ENCODE measurements around the gene ZNF394. TPM values are rescaled to one million over a fixed set of nuclear protein-coding genes. Genes with fewer than 3 reads are reported as not detected.
A peak's percentile ranks its signal among the peaks of the same experiment; 100 is the strongest.

ZNF394 gene
- total and polyA plus RNA-seq, 12 donors: 10.8 to 23.6 (median 16.0) TPM

DNA sequence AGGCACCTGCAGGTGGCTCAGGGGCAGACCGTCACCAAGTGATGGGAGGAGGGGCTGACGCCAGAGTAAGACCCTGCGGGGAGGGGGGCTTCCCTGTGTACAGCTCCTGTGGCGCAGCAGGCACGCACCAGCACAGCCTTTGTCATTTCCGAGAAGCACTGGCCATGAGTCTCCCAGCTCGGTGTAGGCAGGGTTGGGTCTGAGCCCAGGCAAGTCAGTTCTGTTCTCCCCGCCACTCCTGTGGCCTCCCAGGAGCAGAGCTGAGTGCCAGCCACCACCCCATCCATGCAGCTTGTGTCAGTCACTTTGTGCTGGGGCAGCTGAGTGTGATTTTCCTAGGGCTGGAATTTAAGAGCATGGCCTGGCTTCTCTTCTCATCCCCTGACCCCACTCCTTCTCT is 48.1 kb downstream of the ZNF394 start:
- WGBS, 2 donors: 79 to 84% methylated on average over 8 of the region's 8 CpGs
- ATAC-seq: peak in 7 of 8 donors; percentile 25 to 82 (median 73)
- Histone ChIP-seq H3K4me3 (no peak overlapping the region), H3K27me3 (no peaks in the 10 kb centered on the region), H3K36me3 (peaks cover 0 to 100% (median 33%) of the 10 kb centered on the region in 9 donors), H3K9me3 (no peaks in the 10 kb centered on the region), H3K4me1 (peaks cover 0 to 28% (median 8%) of the 10 kb centered on the region in 9 donors), H3K27ac (peak overlapping the region in 6 of 10 donors; percentile 9 to 62 (median 48))
- intact Hi-C loops (cut with DNase I): no loop called here
- TF ChIP-seq, protein P1, sequence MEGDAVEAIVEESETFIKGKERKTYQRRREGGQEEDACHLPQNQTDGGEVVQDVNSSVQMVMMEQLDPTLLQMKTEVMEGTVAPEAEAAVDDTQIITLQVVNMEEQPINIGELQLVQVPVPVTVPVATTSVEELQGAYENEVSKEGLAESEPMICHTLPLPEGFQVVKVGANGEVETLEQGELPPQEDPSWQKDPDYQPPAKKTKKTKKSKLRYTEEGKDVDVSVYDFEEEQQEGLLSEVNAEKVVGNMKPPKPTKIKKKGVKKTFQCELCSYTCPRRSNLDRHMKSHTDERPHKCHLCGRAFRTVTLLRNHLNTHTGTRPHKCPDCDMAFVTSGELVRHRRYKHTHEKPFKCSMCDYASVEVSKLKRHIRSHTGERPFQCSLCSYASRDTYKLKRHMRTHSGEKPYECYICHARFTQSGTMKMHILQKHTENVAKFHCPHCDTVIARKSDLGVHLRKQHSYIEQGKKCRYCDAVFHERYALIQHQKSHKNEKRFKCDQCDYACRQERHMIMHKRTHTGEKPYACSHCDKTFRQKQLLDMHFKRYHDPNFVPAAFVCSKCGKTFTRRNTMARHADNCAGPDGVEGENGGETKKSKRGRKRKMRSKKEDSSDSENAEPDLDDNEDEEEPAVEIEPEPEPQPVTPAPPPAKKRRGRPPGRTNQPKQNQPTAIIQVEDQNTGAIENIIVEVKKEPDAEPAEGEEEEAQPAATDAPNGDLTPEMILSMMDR (IDR thresholded peaks at IDR 0.05): no peak
- peak; percentile 30 to 32 for DNase-seq

DNA sequence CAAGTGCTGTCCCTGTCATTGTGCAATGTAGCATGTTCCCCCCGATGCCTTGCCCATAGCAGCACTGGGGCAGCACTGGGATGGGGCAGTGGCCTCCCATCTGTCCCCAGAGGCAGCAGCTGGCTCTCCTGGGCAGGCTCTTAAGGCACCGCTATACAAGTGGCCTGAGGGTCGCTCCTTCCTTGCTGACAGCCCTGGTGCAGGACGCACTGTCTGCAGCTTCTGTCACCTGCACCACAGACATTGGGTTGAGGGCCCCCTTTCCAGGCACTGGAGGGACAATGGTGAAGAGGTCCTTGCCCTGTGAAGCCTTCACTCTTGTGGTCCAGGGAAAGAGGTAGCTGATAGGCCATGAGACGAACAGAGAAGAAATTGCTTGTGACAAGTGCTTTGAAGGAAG is 50.8 kb downstream of the ZNF394 start:
- peaks cover 0 to 100% (median 46%) of the 10 kb centered on the region in 9 donors for H3K36me3 ChIP-seq
- DNase-seq: no peak
- TF ChIP-seq, protein P1 (IDR thresholded peaks at IDR 0.05): no peak
- no peak for ATAC-seq
- peaks cover 0 to 23% (median 8%) of the 10 kb centered on the region in 9 donors for H3K4me1 ChIP-seq
- intact Hi-C loops (cut with DNase I): no loop called here
- 92 to 94% methylated on average over 5 of the region's 5 CpGs for WGBS, 2 donors
- no peak overlapping the region for H3K27ac ChIP-seq
- H3K27me3 ChIP-seq: no peaks in the 10 kb centered on the region
- no peak overlapping the region for H3K4me3 ChIP-seq
- H3K9me3 ChIP-seq: no peaks in the 10 kb centered on the region

GRCh38 chr7:99448855-99449254 is 51.2 kb downstream of the ZNF394 start:
- no peak overlapping the region for H3K4me3 ChIP-seq
- H3K27ac ChIP-seq: no peak overlapping the region
- intact Hi-C loops (cut with DNase I): no loop called here
- DNase-seq (no peak), ATAC-seq (no peak)
- TF ChIP-seq, protein P1 (IDR thresholded peaks at IDR 0.05): no peak
- no peaks in the 10 kb centered on the region for H3K27me3 ChIP-seq
- peaks cover 0 to 23% (median 8%) of the 10 kb centered on the region in 9 donors for H3K4me1 ChIP-seq
- H3K9me3 ChIP-seq: no peaks in the 10 kb centered on the region
- WGBS, 2 donors: 90 to 92% methylated on average over 10 of the region's 10 CpGs
- H3K36me3 ChIP-seq: peaks cover 0 to 100% (median 46%) of the 10 kb centered on the region in 9 donors

DNA sequence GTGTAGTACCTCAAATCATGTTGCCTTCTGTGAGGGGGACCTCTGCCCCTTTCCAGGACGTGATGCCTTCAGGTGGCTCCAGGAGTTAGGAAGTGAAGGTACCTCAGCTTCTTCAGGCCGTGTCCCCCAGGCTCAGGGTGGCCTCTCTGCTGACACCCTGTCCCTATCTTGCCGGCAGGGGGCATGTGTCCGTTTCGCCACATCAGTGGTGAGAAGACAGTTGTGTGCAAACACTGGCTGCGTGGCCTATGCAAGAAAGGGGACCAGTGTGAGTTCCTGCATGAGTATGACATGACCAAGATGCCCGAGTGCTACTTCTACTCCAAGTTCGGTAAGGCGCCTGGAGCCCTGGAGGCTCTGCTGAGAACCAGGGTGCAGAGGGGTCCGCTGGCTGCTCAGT is 52.1 kb downstream of the ZNF394 start:
- no peak for DNase-seq
- no peak for ATAC-seq
- peaks cover 0 to 18% (median 7%) of the 10 kb centered on the region in 9 donors for H3K4me1 ChIP-seq

More for the DNA sequence above, 52.1 kb downstream of the ZNF394 start:
- no peak overlapping the region for H3K4me3 ChIP-seq
- peaks cover 0 to 100% (median 45%) of the 10 kb centered on the region in 9 donors for H3K36me3 ChIP-seq
- no peaks in the 10 kb centered on the region for H3K27me3 ChIP-seq
- no peaks in the 10 kb centered on the region for H3K9me3 ChIP-seq
- H3K27ac ChIP-seq: no peak overlapping the region
- WGBS, 2 donors: 85 to 89% methylated on average over 10 of the region's 10 CpGs
- intact Hi-C loops (cut with DNase I): no loop called here
- TF ChIP-seq, protein P1 (IDR thresholded peaks at IDR 0.05): peak in 1 of 9 donors; percentile 28
